ENCODE results near the gene CGB2. TPM values are rescaled to one million over a fixed set of nuclear protein-coding genes. Genes with fewer than 3 reads are reported as not detected.
"Not testable (repeated sequence)": the region's sequence is repeated elsewhere in the genome, so short reads cannot be mapped to it uniquely, and the experiment has no call there.

CGB2 gene
- total RNA-seq, 6 donors from 2014 or later, result not detected

- not testable (repeated sequence) for DNase-seq
- peak in 3 of 6 experiments; percentile 17 to 24 (median 20) for TF ChIP-seq CTCF (IDR thresholded peaks at IDR 0.05)
- 54 to 71% methylated on average over 12 to 18 of the region's 18 CpGs for WGBS, 2 donors
These were observed 5.1 kb downstream of the CGB2 start, which contains the start of gene CGB1 for GRCh38 chr19:49036815-49037214. TSS of gene CGB1 (minus strand) at chr19:49036895. CDS start at chr19:49036711, 184 bp downstream.

GRCh38 chr19:49038111-49038510, 6.4 kb downstream of the CGB2 start:
- not testable (repeated sequence) for H3K4me1 ChIP-seq; H3K9me3 ChIP-seq; H3K27me3 ChIP-seq; DNase-seq; H3K27ac ChIP-seq; H3K4me3 ChIP-seq; H3K36me3 ChIP-seq; ATAC-seq (ENCODE audit: low FRiP score in 2 of 2)
- 88 to 94% methylated on average over 4 to 7 of the region's 8 CpGs for WGBS, 2 donors

More at GRCh38 chr19:49036815-49037214, 5.1 kb downstream of the CGB2 start, which contains the start of gene CGB1:
- not testable (repeated sequence) for H3K4me3 ChIP-seq; H3K27me3 ChIP-seq; H3K4me1 ChIP-seq; H3K9me3 ChIP-seq; H3K27ac ChIP-seq; ATAC-seq (ENCODE audit: low FRiP score in 2 of 2); H3K36me3 ChIP-seq

- H3K4me1 ChIP-seq; H3K36me3 ChIP-seq; H3K9me3 ChIP-seq; DNase-seq; H3K27ac ChIP-seq; H3K27me3 ChIP-seq; H3K4me3 ChIP-seq; ATAC-seq (ENCODE audit: low FRiP score in 2 of 2): not testable (repeated sequence)
- WGBS, 2 donors, result 86 to 89% methylated on average over 9 to 25 of the region's 26 CpGs
These were observed 7.0 kb downstream of the CGB2 start for GRCh38 chr19:49038557-49039276.

- not testable (repeated sequence) for ATAC-seq (ENCODE audit: low FRiP score in 2 of 2); H3K4me3 ChIP-seq; H3K9me3 ChIP-seq; H3K27ac ChIP-seq; DNase-seq; H3K36me3 ChIP-seq; H3K4me1 ChIP-seq; H3K27me3 ChIP-seq
- 50 to 55% methylated on average over 8 to 9 of the region's 9 CpGs for WGBS, 2 donors
These were observed 8.0 kb downstream of the CGB2 start for GRCh38 chr19:49039736-49040135.

GRCh38 chr19:49042177-49042576, 10.5 kb downstream of the CGB2 start:
- no peak for ATAC-seq (ENCODE audit: low FRiP score in 2 of 2)
- Histone ChIP-seq H3K4me3 (no peak overlapping the region), H3K27ac (no peak overlapping the region), H3K27me3 (no peaks in the 10 kb centered on the region), H3K9me3 (no peaks in the 10 kb centered on the region), H3K4me1 (no peaks in the 10 kb centered on the region), H3K36me3 (no peaks in the 10 kb centered on the region)
- DNase-seq, result no peak
- WGBS, 2 donors, result 70 to 80% methylated on average over 6 to 14 of the region's 17 CpGs
- TF ChIP-seq POLR2A (IDR thresholded peaks at IDR 0.05), result no peak
- no peak for TF ChIP-seq CTCF (IDR thresholded peaks at IDR 0.05)
- TF ChIP-seq EP300 (IDR thresholded peaks at IDR 0.05), result no peak
- no peak for TF ChIP-seq POLR2AphosphoS5 (IDR thresholded peaks at IDR 0.05)

- not testable (repeated sequence) for ATAC-seq (ENCODE audit: low FRiP score in 2 of 2); H3K4me1 ChIP-seq; H3K27me3 ChIP-seq; H3K36me3 ChIP-seq; DNase-seq; H3K9me3 ChIP-seq; H3K4me3 ChIP-seq; H3K27ac ChIP-seq
- WGBS, 2 donors, result 80 to 83% methylated on average over 4 of the region's 4 CpGs
These were observed 11.0 kb downstream of the CGB2 start for GRCh38 chr19:49042666-49043065.

GRCh38 chr19:49043548-49043947, 11.9 kb downstream of the CGB2 start, which contains the start of gene CGB5:
TSS of gene CGB5 (plus strand) at chr19:49043848. CDS start at chr19:49044210, 362 bp downstream.
- ATAC-seq (ENCODE audit: low FRiP score in 2 of 2); H3K36me3 ChIP-seq: not testable (repeated sequence)

GRCh38 chr19:49049011-49049410, 17.3 kb downstream of the CGB2 start, which contains the start of gene CGB8:
TSS of gene CGB8 (minus strand) at chr19:49049111. CDS start at chr19:49048739, 372 bp downstream.
- H3K27me3 ChIP-seq; H3K4me1 ChIP-seq; H3K27ac ChIP-seq; H3K9me3 ChIP-seq; H3K36me3 ChIP-seq; ATAC-seq (ENCODE audit: low FRiP score in 2 of 2); H3K4me3 ChIP-seq; DNase-seq: not testable (repeated sequence)
- 72 to 80% methylated on average over 1 to 10 of the region's 12 CpGs for WGBS, 2 donors

More at GRCh38 chr19:49043548-49043947, 11.9 kb downstream of the CGB2 start, which contains the start of gene CGB5:
- 80 to 83% methylated on average over 4 to 8 of the region's 15 CpGs for WGBS, 2 donors
- not testable (repeated sequence) for H3K27ac ChIP-seq, H3K9me3 ChIP-seq, H3K27me3 ChIP-seq, H3K4me3 ChIP-seq, H3K4me1 ChIP-seq, DNase-seq

- H3K4me1 ChIP-seq; DNase-seq; H3K36me3 ChIP-seq; H3K27ac ChIP-seq; ATAC-seq (ENCODE audit: low FRiP score in 2 of 2); H3K9me3 ChIP-seq; H3K4me3 ChIP-seq; H3K27me3 ChIP-seq: not testable (repeated sequence)
- 86 to 88% methylated on average over 2 to 4 of the region's 4 CpGs for WGBS, 2 donors
These were observed 18.1 kb downstream of the CGB2 start for GRCh38 chr19:49049834-49050233.

GRCh38 chr19:49050376-49051033, 18.8 kb downstream of the CGB2 start:
- WGBS, 2 donors, result 66 to 84% methylated on average over 4 to 23 of the region's 24 CpGs
- not testable (repeated sequence) for H3K9me3 ChIP-seq; DNase-seq; H3K4me3 ChIP-seq; ATAC-seq (ENCODE audit: low FRiP score in 2 of 2); H3K4me1 ChIP-seq; H3K27me3 ChIP-seq; H3K27ac ChIP-seq; H3K36me3 ChIP-seq

All from upper lobe of left lung (tissue), 6 donors.